Measurements from ENCODE around the gene ZSWIM6.
A peak's percentile ranks its signal among the peaks of the same experiment; 100 is the strongest.

Gene ZSWIM6

DNA sequence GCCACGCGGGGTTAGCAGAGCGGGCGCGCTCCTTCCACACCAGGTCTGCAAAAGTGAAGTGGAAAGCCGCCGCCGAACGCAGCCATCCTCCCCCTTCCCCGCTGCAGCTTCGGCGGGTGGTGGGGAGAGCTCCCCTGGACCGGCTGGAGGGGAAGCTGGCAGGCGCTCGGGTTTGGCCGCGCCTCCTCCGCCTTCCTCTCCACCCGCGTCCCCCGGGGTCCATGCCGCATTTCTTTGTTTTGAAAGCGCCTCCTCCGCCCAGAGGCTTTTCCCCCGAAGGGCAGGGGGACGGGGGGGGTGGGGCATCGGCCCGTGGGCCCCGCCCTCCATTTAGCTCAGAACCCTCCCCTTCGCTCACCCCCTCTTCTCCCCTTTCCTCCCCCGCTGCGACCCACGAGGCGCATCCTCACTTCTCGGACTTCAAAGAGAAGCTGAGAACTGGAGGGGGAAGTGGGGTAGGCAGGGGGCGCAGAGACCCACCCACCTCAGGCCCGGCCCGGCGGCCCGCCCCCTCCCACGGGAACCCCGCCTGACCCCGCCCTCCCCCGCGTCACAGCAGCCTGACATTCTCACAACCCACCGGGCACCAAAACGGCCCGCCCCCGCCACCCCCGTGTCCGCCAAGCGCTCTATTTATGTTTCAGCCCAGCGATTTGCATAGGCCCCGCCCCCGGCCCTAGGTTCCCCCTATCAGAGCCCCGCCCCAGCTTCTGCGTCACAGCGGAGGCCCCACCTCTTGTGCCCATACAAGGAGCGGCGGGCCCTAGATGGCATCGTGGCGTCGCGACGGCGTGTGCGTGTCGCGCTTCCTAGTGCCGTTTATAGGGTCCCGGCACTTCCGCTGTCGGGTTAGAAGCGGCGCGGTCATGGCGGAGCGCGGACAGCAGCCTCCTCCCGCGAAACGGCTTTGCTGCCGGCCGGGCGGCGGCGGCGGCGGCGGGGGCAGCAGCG lies at the start of gene ZSWIM6:
Gene ZSWIM6, plus strand, starts transcription at position 852 of the 951 bp plus-strand sequence. Its CDS starts 15 bp downstream, at position 867.
- DNase-seq, result peak; percentile 81

DNA sequence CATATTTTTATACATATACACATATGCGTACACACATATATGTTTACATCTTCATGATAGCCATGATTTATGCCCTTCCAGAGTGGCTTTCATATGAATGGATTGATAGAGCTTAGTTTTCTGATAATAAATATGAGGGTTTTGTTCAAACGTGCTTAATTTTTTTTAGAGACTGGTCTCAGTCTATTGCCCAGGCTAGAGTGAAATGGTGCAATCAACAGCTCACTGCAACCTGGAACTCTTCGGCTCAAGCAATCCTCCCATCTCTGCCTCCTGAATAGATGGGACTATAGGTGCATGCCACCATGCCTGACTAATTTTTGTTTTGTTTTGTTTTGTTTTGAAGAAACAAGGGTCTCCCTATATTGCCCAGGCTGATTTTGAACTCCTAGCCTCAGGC lies 48.6 kb upstream of the ZSWIM6 start:
- no peak for DNase-seq

DNA sequence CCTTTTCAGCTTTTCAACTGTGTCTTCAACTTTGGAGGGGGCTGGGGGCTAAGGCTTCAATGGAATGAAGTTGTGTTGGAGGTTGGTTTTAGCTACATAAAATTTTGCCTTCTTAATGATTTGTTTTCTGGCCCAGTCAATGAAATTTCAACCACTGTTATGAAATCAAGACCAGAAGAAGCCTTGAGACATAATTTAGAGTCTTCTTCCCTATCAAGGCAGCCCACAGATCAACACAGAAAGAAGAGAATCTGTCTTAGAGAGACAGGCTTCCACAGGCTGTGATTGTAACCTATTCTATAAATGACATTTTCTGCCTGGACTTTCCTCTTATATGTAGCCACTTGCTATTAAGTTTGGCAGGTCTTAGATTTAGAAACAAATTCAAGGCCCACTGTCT lies 46.5 kb upstream of the ZSWIM6 start:
- no peak for DNase-seq

DNA sequence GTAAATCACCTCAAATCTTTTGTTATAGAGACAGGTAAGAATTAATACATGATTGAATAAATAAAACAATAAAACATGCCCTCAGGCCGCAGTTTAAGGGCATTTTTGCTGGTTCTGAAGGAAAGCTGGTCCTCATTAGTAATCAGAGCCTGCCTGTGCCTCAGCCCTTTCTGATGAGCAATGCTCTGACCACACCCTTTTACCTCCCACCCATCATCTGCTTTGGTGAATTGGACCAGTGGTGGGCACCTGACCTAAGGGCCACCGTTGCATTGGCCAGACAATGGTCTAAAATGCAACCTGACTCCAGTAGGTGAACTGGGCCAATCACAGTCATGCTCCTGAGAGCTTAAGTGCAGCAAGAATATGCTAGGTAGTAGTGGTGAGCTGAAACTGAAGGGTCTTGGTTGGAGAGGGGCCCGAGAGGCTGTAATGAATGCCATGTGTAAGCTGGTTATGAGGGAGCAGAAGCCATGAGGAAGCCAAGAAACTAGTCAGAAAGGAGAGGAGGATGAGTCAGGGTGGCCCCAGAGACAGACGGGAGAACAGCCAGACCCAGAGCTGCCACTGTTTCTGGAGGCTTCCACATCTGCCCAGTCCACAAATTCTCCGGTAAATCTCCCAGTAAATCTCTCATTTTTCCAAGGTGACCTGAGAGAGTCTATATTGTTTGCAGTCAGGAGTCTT lies 45.5 kb upstream of the ZSWIM6 start:
- no peak for DNase-seq

DNA sequence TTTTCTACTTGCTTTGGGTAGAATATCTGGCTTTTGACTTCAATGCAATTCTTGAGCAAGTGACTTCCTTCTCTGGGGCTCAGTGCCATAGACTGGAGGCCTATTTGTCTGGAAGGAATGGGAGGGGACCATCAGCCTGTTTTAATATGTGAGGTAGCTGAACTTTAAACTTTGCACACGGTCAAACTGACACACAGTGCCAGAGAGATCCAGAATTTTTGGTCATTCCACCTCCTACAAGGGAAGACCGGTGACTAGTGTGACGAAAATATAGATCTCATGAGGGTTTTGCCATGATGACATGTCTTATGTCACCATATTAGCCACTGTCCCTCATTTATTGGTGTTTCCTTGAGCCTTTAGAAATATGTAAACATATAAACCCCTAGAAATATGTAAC lies 44.6 kb upstream of the ZSWIM6 start:
- no peak for DNase-seq

DNA sequence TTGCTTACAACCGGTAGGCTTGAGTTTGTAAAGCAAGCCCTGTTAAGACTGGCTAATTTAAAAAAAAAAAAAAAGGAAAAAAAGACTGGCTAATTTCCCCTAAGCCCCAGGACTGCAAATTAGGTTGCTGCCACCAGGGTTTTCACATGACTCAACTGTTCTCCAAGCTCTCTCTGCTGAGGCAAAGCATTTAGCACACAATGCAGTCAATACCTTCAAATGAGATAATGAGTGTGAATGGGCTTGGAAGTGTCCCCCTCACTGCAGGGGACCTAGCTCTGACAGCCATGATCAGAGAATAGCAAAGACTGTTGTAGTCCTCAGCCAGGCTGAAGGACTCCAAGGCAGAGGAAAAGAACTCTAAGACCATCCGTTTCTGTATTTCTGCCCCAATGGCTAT lies 42.8 kb upstream of the ZSWIM6 start:
- no peak for DNase-seq

DNA sequence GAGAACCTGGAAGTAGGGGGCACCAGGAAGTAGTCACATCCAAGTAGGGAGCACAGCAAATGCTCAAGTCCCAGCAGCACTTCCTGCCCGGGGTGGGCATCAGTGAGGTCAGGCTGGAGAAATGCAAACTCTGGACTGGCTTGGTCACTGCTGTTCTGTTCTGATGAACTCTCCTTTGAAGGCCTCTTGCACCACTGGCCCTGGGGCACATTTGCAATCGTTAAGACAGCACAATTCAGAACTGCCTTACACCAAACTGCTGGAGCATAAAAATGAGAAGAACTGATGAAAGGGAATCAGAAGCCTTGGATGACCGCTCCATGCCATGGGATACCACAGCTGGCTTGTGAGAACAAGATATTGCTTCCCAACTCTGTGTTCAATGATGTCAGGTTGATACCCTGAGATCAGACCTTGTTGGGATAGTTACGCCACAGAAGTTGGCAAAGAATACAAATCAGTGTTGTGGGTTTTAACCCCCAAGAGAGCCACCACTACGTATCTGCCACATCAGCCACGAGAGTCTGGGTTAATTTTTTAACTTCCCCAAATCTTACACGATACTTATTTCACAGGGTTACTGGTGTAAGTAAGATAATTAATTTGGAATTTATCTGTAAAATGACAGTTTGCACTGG lies 42.3 kb upstream of the ZSWIM6 start:
- DNase-seq, result no peak

DNA sequence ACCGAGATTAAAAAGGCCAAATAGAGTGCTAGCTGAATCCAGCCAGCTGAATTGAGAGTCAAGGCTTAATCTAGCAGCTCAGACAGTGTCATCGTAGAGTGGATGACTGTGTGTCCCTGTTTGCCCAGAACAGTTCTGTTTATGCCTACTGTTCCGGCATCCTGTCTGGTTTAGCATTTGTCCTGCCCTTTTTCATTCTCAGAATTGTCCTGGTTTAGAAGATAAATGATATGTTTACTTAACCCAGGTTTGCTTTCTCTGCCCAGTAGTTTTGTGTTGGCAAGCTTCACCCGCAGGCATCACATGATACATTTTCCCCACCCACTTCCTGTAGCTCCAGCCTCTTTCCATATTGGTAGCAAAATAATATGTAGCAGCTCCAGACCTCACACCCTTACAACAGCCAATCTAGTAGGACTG lies 41.3 kb upstream of the ZSWIM6 start:
- DNase-seq, result no peak

DNA sequence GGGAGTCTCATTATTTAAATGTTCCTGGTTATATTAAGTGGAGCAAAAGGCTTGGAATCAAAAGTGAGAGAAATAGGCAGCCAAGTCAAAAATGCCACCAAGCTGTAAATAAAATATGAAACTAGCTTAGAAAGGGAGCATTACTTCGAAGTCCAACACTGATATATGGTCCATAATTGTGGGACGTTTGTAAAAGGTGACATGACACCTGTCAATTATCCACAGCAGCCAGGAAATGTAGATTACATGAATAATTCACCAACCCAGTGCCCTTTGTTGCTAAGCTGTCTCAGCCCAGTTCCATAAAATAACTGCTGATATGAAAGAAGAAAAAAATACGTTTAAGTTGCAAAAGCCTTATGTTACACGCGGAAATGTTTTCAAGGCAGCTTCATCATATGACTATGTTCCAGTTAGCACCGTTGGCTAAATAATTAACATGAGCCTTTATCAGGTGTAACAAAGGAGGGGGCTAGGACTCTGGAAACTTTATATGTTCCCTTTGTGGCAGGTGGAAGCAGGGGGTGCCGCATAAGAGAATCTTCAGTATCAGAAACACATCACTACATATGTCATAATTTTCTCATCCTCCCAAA lies 39.9 kb upstream of the ZSWIM6 start:
- no peak for DNase-seq

DNA sequence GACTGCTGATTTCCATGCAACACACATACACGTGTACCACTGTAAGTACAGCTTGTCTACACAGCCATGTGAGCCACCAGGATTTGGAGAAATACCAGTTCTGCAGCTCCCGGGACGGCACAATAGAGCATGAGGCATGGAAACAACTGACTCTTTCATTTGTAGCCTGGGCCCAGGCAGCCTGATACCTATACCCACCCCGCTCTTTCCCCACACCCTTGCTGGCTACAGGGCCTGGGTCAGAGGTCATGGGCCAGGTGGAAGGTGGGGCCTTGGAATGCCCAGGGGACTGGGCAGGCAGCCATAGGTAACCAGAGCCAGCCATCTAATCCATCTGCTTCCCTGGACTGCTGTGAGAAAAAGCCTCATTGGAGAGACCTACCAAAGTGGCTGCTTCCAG lies 39.0 kb upstream of the ZSWIM6 start:
- no peak for DNase-seq

DNA sequence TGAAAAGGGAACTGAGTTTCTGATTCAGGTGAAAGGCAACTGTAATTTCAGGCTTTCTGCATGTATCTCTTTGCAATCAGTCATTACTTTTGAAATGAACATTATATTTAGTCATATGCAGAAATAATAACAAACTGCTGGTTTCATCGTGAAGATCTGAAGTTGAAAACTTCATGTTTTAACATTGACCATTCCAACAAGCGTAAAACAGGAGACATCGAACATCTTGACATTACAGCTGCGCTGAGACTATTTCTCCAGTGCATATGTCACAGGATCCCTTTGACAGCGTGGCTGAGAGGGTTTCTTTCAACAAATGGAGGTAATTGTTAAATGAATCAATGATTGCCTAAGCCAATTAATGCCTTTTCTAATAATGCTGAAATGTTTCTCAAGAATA lies 38.2 kb upstream of the ZSWIM6 start:
- no peak for DNase-seq

DNA sequence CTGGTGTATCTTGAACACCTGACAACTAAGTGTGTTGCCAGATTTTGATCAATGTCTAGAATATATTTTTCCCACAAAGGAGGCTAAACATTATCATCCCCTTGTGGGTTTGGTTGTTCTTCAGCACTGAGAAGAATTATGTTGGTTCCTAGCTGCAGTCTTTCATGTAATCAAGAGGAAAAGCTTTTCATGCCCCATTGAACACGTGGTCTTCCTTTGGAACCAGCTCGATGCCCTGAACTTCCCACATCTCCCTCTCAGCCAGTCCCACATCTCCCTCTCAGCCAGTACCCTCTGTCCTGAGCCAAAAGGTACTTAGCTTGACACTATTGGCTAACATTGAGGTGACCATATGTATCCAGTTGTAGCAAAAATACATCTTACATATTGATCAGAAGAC lies 36.7 kb upstream of the ZSWIM6 start:
- peak; percentile 3 for DNase-seq

DNA sequence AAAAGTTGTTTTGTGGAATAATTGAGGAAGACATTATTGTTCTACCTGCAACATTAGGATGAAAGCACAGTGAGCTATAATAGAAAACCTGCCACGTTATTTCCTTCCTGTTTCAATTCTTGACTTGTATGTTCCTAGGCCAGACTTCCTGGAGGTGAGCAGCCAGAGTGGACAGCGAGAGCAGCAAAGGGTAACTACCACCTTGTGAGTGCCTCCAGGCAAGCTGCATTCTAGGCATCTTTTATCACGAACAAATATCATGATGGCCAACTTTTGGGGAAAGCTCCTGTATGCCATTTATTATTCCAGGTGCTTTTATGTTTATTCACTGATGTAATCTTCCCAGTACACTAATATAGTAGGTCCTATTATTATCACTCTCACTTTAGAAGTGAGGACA lies 34.0 kb upstream of the ZSWIM6 start:
- no peak for DNase-seq

DNA sequence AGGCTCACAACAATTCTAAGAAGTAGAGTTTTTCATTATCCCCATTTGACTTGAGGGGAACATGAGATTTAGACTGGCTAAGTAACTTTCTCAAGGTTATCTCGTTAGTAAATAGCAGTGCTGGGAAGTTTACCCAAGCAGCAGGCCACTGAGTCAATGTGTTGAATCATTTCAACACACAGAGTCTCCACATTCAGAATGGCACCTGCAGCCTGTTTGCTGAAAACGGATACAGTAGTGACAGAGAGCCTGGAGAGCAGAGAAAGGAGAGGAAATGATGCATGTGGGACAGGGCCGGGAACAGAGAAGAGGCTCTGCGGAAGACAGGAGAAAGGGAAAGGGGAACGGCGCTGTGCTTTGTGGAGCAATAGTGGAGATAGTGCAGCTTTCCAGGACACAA lies 33.5 kb upstream of the ZSWIM6 start:
- no peak for DNase-seq

DNA sequence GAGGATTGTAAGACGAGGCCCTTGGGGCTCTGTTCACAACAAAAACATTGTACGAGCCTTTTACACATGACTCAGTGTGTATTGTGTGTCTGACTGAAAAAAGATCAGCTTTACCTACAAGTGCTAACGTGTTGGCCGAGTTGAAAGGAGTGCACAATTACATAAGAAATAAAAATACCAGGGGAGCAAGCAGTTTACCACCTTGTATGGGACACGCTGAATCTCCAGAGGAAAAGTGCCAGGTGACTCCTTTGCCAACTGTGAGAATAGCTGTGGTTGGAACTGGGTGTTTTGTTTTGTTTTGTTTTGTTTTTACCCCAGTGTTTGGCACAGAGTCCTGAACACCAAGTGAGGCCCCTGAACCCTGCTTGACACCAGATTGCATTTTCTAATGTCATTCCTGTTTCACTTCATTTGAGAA lies 32.8 kb upstream of the ZSWIM6 start:
- no peak for DNase-seq

DNA sequence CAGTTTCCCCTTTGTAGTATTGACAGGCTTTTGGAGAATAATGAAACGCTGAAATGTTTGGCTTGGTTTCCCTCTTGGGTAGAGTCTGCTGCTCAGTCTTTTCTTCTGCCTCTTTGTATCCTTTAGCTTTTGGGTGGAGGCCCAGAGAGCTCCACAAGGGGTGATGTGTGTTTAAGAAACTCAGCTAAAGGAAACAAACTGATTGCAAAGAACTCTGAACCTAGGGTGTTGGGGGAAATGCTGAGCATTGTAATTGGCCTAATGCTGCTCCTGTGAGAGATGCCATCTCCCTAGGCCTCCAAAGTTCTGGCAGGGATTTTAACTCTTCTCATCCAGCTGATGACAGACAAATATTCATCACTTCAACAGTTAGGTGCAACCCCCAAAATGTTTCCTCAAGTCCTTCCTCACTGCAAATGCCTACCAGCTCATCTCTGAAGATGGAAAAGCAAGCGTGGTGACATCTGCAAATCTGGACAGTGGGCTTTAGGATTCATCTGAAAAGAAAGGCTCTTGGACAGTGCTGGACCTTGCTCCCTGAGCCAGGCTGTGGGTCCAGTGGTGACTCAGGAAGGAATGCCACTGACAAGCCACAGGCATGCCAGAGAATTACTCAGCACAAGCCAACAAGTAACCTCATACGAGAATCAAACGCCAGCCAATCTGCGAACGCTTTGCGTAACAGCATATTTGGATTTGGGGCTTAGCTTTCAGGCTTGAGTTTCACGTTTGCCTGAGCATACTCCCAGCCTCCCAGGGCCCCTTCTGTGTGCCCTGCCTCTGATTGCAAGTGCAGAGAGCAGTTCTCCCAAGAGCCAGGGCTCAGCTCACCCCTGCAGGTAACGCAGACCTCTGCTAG lies 30.5 kb upstream of the ZSWIM6 start:
- DNase-seq, result no peak

DNA sequence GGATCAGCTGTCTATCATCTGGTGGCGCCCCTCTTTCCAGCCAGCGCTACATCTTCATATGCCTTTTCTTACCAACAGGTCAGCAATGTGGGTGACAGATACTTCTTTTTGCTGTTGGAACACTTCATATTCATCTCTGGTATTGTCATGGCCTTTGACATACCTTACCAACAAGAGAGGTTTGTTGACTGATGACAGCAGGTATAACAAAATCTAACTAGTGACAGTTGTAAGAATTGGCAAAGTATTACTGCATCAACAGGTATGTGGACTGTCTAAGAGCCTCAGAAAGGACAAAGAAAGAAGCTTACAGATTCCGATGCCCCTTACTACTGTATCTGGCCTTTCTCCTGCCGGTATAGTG lies 29.9 kb upstream of the ZSWIM6 start:
- no peak for DNase-seq

DNA sequence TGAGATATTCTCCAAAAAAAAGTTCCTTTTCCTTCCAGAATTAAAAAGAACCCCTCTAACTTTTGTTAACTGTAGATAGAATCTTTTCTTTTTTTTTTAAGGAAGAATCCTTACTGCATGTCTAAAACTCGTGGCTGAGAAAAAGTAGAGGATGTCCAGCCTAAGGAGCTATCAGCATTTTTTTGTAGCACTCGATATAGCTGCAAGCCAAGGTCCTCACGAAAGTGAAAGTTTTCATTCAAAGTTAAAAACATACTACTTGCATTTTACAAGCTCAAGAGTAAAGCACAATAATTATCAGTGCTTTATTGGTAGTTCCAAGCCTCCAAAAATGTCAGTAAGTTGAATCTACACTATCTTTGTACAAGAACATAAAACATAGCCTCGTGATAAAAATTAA lies 28.7 kb upstream of the ZSWIM6 start:
- DNase-seq, result no peak

DNA sequence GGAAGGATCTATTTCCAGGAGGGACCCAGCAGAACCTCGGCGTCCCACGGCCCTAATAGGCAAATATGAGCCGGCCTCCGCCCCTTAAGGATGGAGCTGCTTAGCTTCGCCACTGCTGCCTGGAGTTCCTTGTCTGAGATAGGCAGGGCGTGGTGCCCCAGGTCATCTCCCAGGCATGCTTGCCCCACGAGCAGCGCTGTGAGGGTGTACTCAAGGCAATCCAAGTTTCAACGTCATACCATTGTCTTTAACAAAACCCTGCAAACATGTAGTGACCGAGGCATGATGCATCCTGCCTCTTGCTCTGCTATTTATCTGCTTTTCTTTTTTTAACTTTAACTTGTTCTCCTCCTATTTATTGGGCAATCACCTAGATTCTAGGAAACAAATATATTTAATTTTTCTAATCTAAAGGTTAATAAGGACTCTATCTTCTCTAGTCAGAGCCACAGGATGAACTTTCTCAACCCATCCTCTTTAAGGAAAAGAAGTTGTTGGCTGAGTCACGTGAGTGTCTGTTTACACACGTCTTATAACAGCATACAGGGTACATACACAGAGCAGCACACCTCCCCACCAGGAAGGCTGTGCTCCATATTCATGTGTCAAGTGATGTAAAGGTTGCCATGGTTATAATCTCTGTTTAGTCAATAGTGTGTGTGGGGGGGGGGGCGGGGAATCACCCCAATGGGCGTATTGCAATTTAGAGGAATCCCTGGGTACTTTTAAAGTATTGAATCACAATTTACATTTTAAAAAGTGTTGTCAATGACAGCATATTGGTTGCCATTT lies 27.3 kb upstream of the ZSWIM6 start:
- DNase-seq, result no peak

DNA sequence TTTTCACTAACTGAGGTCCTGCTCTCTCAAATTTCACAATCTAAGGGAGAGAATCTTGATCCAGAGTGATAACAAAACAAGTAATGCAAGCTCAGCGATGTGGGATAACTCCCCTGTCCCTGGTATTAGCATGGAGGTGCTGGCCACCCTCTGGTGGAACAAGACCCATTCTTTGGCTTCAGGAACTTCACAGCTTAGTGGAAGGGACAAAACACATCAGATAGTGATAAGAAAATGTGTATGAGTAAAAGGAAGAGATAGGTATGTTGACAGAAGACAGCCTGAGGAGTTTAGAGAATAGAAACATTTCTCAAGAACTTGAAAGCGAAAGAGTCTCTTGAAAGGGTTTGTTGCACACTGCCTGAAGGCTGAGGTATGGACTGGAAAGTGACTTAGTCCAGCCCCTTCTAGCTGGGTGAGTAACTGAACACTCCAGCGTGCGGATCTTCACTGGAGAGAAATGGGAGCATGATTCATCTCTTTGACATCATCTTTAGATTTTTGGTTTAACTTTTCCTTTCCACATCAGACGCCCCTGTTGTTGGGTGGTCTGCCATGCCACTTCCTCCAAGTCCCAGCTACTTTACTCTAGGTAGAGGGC lies 25.4 kb upstream of the ZSWIM6 start:
- DNase-seq, result no peak

DNA sequence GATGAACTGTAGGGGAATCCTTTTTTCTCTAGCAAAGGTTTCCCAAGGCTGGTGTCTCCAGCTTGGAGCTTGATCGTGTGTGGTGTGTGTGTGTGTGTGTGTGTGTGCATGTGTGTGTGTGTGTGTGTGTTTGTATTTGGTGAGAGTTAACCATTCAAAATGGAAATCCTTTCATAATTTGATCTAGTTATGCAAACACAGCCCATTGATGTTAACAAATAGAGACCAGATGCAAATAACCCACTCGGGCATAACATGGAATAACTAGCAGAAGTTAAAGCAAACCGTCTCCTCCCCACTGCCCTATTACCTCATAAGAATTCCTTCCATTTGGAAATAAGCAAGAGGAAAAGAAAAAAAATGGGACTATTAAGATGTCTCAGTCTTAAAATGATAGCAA lies 24.9 kb upstream of the ZSWIM6 start:
- DNase-seq, result no peak
